ENCODE results near the gene CTSW.
"Not testable (repeated sequence)": the region's sequence is repeated elsewhere in the genome, so short reads cannot be mapped to it uniquely, and the experiment has no call there.

Gene CTSW

GRCh38 chr11:65886826-65887722 is 7.4 kb downstream of the CTSW start:
- no peak for DNase-seq

- no peak for DNase-seq
Observed at GRCh38 chr11:65887723-65888162, 8.1 kb downstream of the CTSW start.

- peak; percentile 98 for DNase-seq
Observed at GRCh38 chr11:65888163-65888814, 8.7 kb downstream of the CTSW start, which contains the start of gene FIBP. TSS of gene FIBP (minus strand) at chr11:65888471. CDS start at chr11:65888418, 53 bp downstream.

- DNase-seq = peak; percentile 96
Observed at GRCh38 chr11:65890324-65891218, 10.9 kb downstream of the CTSW start, which contains the start of gene CCDC85B. TSS of gene CCDC85B (plus strand) at chr11:65890673. CDS start at chr11:65890784, 111 bp downstream.

GRCh38 chr11:65891219-65892136 is 11.8 kb downstream of the CTSW start:
- no peak for DNase-seq

GRCh38 chr11:65892137-65892540 is 12.5 kb downstream of the CTSW start:
- DNase-seq = not testable (repeated sequence)

- DNase-seq = no peak
Observed at GRCh38 chr11:65892661-65893317, 13.2 kb downstream of the CTSW start.

- DNase-seq = no peak
Observed at GRCh38 chr11:65894034-65894591, 14.5 kb downstream of the CTSW start.

GRCh38 chr11:65895482-65895981 is 15.9 kb downstream of the CTSW start:
- no peak for DNase-seq

GRCh38 chr11:65896034-65896999 is 16.7 kb downstream of the CTSW start:
- DNase-seq = no peak

- no peak for DNase-seq
Observed at GRCh38 chr11:65897020-65897471, 17.4 kb downstream of the CTSW start.

- DNase-seq = no peak
Observed at GRCh38 chr11:65898656-65899355, 19.2 kb downstream of the CTSW start.

- DNase-seq = no peak
Observed at GRCh38 chr11:65899356-65900124, 19.9 kb downstream of the CTSW start.

- DNase-seq = peak; percentile 23
Observed at GRCh38 chr11:65900125-65900898, 20.7 kb downstream of the CTSW start, which contains the start of gene FOSL1. TSS of gene FOSL1 (minus strand) at chr11:65900388. CDS start at chr11:65900339, 49 bp downstream.

GRCh38 chr11:65900899-65901180 is 21.2 kb downstream of the CTSW start:
- DNase-seq = no peak

- DNase-seq = no peak
Observed at GRCh38 chr11:65903068-65903481, 23.4 kb downstream of the CTSW start.

GRCh38 chr11:65903715-65904114 is 24.1 kb downstream of the CTSW start:
- no peak for DNase-seq

All from midbrain (tissue), 1 donor.